Epithelial cell of esophagus (primary cell): Measurements from ENCODE around the gene DNM2.
A peak's percentile ranks its signal among the peaks of the same experiment; 100 is the strongest.

Experiments
- DNase-seq: peaks from one replicate; pipeline ENCODE4 v3.0.0; 2010; ENCODE audit warnings: low read depth
- H3K4me3 ChIP-seq: 2 replicates; pipeline ENCODE4 v1.5.1; 2011; ENCODE audit warnings: mild to moderate bottlenecking, low read length, control low read depth
- TF ChIP-seq, protein P1 (sequence below): IDR thresholded peaks from 2 replicates; pipeline ENCODE4 v1.5.1; 2011; ENCODE audit warnings: low read depth, mild to moderate bottlenecking, low read length, control low read depth, inconsistent platforms; ENCODE audit not compliant: insufficient read depth; ENCODE audit errors: missing control alignments

Gene DNM2

DNA sequence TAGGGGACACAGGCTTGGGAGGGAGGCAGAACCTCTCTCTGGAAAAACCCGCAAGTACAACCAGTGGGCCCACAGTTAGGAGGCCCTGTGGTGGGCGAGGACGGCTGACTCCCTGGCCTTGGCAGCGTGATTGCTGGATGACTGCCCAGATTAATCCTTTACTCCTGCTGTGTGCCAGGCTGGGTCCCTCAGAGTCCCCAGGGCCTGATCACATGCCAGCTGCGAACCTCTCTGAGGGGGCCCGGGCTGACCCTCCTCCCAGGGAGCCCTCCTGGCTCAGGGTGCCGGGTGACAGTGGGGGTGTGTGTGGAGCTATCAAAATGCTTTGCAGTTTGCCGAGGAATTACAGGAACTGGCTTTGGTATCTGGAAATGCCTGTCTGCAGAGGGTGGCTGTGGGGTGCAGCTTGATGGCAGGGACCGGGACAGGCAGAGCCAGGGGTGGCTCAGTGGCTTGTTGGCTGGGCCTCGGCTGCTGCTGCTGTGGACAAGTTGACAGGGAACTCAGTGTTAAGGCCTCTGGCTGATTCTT, 48.9 kb downstream of the DNM2 start:
- TF ChIP-seq, protein P1, sequence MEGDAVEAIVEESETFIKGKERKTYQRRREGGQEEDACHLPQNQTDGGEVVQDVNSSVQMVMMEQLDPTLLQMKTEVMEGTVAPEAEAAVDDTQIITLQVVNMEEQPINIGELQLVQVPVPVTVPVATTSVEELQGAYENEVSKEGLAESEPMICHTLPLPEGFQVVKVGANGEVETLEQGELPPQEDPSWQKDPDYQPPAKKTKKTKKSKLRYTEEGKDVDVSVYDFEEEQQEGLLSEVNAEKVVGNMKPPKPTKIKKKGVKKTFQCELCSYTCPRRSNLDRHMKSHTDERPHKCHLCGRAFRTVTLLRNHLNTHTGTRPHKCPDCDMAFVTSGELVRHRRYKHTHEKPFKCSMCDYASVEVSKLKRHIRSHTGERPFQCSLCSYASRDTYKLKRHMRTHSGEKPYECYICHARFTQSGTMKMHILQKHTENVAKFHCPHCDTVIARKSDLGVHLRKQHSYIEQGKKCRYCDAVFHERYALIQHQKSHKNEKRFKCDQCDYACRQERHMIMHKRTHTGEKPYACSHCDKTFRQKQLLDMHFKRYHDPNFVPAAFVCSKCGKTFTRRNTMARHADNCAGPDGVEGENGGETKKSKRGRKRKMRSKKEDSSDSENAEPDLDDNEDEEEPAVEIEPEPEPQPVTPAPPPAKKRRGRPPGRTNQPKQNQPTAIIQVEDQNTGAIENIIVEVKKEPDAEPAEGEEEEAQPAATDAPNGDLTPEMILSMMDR: no peak
- H3K4me3 ChIP-seq: no peak overlapping the region
- DNase-seq: no peak

DNA sequence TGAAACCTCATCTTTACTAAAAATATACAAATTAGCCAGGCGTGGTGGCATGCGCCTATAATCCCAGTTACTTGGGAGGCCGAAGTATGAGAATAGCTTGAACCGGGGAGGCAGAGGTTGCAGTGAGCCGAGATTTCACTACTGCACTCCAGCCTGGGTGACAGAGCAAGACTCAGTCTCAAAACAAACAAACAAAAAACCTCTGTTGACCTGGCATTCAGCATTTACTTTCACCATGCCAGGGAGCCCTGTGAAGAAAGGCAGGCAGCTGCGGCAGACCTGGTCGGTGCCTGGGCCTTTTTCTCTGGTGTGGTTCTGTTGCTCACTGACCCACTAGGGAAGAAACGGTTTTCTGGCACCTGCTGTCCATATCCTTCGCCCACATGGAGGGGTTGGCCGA, 49.8 kb downstream of the DNM2 start:
- TF ChIP-seq, protein P1: no peak
- no peak for DNase-seq
- no peak overlapping the region for H3K4me3 ChIP-seq

DNA sequence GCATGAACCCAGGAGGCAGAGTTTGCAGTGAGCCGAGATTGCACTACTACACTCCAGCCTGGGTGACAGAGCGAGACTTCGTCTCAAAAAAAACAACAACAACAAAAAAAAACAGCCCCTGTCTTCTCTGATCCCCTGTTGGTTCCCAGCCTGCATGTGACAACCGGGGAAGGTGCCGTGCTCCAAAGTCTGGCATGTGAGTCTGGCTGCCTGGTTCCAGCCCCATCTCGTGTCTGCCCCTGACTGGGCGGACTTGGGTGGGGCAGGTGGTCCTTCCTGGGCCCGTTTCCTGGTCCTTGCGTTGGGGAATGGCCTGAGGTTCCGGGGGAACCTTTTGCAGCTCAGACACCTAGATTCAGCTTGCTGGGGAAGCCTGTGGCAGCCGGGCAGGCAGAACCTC, 50.5 kb downstream of the DNM2 start:
- TF ChIP-seq, protein P1: no peak
- H3K4me3 ChIP-seq: no peak overlapping the region
- no peak for DNase-seq

DNA sequence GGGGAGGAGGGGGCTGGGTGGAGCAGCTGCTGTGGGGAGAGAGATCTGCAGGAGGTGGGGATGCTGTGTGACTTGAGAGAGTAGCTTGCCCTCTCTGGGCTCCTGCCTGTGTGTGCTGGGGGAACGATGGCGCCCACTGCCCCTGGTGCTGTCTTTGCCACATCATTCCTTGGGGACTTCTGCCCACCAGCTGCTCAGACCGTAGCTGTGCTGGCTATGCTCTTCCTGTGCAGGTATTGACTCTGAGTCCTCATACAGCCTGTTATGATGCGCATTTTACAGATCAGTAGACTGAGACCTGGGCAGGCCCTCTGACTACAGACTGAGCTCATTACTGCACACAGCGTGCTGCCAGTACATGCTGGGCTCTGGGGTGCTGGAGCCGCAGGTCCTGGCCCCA, 51.1 kb downstream of the DNM2 start:
- DNase-seq: no peak
- H3K4me3 ChIP-seq: no peak overlapping the region
- TF ChIP-seq, protein P1: no peak

DNA sequence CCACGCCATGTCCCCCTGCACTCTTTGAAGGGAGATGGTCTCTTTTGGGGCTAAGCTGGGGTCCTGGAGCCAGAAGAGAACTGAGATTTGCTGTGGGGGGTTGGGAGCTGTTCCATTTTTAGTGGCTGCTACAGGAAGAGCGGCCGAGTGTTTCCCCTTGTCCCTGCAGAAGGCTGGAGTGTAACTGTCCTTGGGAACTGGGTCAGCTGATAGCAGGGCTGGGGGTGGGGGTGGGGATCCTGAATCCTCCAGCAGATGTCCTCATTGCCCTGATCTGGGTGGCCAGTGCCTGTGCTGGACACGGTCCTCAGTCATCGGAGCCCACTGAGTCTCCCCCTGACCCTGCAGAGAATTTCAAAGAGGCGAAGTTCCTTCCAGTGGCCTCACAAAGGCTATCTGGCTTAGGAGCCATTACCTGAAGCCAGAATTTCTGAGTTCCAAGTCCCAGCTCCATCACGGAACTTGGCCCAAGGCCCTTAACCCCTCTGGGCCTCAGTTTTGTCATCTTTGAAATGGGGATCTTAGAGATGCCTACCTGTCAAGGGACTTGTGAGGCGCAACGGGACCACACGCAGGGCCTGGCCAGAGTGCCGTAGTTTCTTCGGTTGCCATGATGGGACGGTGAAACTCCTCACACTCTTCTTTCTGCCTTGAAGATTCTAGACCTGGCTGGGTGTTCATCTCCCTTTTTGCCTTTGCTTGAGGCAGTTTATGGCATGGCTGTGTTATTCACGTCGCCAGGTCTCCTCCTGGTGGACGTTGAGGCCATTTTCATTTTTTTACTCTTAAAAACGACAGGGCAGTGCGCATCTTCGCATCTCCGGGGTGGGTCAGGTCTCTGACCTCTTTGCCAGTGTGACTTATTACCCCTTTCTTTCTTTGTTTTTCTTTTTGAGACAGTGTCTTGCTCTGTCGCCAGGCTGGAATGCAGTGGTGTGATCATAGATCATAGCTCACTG, 51.9 kb downstream of the DNM2 start:
- DNase-seq: peak; percentile 24
- H3K4me3 ChIP-seq: no peak overlapping the region
- TF ChIP-seq, protein P1: no peak

DNA sequence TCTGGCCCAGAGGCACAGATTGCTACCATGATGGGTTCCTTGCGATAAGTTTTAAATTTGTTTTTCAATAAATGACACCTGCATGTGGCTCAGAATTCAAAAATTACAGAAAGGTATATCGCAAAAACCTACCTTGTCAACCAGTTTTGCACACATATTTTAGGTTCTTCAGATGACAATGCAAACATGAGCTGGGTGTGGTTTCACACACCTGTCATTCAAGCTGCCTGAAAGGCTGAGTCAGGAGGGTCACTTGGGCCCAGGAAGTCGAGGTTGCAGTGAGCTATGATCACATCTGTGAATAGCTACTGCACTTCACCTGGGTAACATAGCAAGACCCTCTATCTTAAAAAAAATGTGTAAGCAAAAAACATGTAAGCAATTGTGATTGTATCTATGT, 56.1 kb downstream of the DNM2 start:
- no peak overlapping the region for H3K4me3 ChIP-seq
- TF ChIP-seq, protein P1: no peak
- peak; percentile 70 for DNase-seq
